GM19397 (cell line): ENCODE measurements around the gene HTR3E.
A peak's percentile ranks its signal among the peaks of the same experiment; 100 is the strongest.
"Not testable (repeated sequence)": the region's sequence is repeated elsewhere in the genome, so short reads cannot be mapped to it uniquely, and the experiment has no call there.

Experiments used
- ATAC-seq: cut with Tn5 transposase; IDR thresholded peaks from one replicate; pipeline ENCODE4 v1.9.1; 2021; ENCODE audit warnings: mild to moderate bottlenecking, moderate library complexity; ENCODE audit not compliant: unreplicated experiment

HTR3E gene

GRCh38 chr3:184110316-184110725 lies 13.5 kb downstream of the HTR3E start:
- ATAC-seq, result no peak

DNA sequence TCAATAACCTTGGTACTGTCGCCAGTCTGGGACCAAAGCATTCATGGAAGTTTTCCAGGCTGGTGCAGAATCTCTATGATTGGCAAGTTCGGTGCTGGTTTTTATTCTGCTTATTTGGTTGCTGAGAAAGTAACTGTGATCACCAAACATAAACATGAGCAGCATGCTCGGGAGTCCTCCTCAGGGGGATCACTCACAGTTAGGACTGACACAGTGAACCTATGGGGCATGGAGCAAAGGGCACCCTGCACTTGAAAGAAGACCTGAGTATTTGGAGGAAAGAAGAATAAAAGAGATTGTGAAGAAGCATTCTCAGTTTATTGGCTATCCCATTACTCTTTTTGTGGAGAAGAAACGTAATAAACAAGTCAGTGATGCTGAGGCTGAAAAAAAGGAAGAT lies 19.2 kb downstream of the HTR3E start:
- ATAC-seq, result no peak

DNA sequence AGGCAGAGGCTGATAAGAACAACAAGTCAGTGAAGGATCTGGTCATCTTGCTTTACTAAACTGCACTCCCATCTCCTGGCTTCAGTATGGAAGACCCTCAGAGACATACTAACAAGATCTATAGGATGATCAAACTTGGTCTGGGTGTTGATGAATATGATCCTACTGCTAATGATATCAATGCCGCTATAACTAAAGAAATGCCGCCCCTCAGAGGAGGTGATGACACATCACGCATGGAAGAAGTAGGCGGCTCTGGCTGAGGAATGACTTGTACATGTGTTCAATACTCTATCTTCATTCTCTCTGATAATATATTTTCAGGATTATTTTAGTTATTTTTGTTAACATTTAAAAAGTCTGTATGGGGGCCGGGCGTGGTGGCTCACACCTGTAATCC lies 20.8 kb downstream of the HTR3E start:
- ATAC-seq, result no peak

DNA sequence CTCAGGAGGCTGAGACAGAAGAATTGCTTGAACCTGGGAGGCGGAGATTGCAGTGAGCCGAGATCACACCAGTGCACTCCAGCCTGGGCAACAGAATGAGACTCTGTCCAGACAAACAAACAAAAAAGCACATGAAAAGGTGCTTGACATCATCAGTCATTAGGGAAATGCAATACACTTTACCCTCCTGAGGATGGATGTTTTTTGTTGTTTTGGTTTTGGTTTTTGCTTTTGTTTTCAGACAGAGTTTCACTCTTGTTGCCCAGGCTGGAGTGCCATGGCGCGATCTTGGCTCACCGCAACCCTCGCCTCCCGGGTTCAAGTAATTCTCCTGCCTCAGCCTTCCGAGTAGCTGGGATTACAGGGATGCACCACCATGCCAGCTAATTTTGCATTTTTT lies 24.2 kb downstream of the HTR3E start:
- ATAC-seq, result not testable (repeated sequence)

DNA sequence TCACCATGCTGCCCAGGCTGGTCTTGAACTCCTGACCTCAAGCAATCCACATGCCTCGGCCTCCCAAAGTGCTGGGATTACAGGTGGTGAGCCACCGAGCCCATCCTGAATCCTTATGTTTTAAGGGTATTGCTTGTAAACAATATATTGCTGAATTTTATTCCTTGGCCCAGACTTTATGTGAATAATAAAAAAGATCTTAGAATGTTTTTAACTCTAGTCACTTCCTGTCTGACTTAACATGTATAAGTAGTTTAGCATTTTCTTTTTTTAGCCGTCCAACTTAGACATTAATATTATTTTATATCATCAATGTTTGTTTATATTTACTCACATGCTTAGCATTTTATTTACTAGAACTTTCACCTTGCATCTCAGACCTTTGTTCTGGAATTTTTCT lies 29.1 kb downstream of the HTR3E start:
- no peak for ATAC-seq

DNA sequence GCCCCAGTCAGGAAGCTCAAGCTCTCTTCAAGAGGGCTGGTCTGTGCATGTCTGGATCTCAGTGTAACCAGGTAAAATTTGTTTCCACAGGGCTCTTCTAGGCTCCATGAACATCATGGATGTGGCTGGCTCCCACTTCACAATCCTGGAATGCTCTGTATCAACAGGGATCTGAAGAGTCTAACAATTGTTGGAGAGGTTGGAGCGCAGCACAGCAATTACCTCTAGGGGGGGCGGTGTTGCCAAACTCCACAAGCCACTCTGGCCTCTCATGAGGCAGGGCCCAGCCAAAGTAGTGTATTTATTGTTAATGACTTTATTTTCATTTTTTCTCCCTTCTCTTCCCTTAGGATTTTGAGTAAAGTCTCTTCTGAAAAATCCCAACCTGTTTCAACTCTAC lies 32.1 kb downstream of the HTR3E start:
- ATAC-seq, result no peak

DNA sequence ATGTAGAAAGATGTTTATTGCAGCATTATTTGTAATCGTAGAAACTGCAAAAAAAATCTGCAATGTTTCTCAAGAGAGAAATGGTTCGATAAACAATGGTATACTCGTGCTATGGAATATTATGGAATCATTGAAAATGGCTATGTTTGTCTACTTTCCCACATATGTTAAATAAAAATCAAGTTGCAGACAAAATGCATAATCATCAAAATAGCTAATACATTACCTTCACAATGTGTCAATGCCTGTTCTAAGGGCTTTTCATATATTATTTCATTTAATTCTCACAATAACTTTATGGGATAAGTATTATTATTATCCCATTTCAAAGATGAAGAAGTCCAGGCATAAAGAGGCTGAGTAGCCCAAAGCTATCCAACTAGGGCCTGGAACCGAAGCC lies 36.1 kb downstream of the HTR3E start:
- ATAC-seq, result no peak

- ATAC-seq, result no peak
Observed at GRCh38 chr3:184133840-184134745, 37.2 kb downstream of the HTR3E start.

GRCh38 chr3:184134746-184135148 lies 37.9 kb downstream of the HTR3E start:
- ATAC-seq, result no peak

DNA sequence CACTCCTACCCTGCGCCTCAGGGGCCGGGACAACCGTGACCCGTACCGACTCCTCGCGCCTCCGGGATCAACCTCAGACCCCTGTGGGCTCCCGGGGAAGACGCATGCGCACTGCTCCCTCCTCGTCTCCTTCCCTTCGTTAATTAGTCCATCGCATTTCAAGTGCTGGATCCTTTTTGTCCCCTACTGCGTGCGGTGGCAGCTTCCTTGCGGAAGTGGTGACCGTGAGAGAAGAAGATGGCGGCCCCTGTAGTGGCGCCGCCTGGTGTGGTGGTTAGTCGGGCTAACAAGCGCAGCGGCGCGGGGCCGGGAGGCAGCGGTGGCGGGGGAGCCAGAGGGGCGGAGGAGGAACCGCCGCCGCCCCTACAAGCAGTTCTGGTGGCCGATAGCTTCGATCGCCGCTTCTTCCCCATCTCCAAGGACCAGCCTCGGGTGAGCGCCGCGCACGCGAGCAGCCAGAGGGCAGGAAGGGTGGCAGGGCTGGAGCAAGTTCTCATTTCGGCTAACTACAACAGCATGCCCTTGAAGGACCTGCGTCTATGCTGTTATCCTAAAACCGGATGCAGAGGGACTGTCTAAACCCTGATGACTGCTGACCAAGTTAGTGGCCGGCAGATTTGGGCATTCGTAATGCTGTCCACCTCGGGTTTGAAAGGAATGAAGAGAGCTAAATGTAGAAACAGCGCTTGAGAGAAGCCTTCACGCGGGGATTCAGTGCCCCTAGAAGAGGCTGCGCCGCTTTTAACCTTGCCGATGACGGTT lies 38.5 kb downstream of the HTR3E start, which contains the start of gene EIF2B5:
EIF2B5 (plus strand) TSS at position 210 of the 762 bp plus-strand sequence; CDS start at position 238, 28 bp downstream.
- ATAC-seq, result peak; percentile 86

DNA sequence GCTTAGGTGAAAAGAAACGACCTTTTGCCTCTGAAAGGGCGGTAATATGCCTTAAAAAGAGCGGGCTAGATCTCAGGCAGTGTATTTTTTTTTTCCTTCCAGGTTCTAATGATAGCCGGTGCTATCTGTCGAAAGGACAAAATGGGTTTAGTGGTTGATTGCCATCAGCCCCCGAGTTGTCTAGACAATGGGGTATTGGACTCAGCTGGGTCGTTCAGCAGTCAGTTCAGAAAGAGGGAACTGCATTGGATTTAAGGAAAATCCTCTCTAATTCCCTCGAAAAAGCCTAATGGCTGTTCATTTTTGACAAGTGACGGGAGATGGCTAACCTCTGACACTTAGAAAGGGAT lies 39.0 kb downstream of the HTR3E start:
- peak; percentile 0 for ATAC-seq

DNA sequence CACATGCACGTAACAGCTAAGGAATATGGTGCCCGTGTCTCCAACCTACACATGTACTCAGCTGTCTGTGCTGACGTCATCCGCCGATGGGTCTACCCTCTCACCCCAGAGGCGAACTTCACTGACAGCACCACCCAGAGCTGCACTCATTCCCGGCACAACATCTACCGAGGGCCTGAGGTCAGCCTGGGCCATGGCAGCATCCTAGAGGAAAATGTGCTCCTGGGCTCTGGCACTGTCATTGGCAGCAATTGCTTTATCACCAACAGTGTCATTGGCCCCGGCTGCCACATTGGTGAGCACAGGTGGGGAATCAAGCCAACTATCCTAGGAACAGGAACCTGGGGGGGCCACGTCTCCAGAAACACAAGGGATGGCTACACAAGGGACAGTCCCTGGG lies 43.6 kb downstream of the HTR3E start:
- ATAC-seq, result no peak

- ATAC-seq, result no peak
Observed at GRCh38 chr3:184142199-184142598, 45.3 kb downstream of the HTR3E start.

DNA sequence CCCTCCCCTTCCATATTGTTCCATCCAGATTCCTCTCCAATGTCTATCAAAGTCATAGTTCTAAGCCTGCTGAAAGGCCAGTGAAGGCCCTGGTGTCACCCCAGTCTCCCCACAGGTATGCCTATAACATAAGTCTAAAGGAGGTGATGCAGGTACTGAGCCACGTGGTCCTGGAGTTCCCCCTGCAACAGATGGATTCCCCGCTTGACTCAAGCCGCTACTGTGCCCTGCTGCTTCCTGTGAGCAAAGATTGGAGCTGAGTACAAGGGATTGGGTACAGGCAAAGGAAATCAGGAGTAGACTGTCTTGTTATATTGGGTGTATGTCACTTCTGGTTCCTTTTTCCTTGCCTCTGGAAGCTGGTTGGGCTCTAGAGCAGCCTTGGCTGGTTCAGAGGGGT lies 46.5 kb downstream of the HTR3E start:
- no peak for ATAC-seq

DNA sequence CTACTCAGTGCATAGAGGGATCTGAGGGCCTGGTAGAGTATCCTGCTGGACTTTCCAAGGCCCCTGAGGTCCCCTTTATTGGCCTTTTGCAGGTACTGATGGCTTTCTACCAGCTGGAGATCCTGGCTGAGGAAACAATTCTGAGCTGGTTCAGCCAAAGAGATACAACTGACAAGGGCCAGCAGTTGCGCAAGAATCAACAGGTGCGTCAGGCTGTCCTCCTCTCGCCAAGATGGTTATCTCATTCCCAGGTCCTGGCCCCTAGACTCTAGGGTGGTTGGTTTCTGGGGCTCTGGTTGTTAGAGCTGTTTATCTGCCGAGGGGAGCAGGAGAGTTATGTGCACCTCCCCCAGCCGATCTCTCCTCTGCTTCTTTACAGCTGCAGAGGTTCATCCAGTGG lies 47.6 kb downstream of the HTR3E start:
- no peak for ATAC-seq

GRCh38 chr3:184145111-184145524 lies 48.3 kb downstream of the HTR3E start:
- ATAC-seq, result no peak

GRCh38 chr3:184145751-184146270 lies 48.9 kb downstream of the HTR3E start:
- no peak for ATAC-seq

DNA sequence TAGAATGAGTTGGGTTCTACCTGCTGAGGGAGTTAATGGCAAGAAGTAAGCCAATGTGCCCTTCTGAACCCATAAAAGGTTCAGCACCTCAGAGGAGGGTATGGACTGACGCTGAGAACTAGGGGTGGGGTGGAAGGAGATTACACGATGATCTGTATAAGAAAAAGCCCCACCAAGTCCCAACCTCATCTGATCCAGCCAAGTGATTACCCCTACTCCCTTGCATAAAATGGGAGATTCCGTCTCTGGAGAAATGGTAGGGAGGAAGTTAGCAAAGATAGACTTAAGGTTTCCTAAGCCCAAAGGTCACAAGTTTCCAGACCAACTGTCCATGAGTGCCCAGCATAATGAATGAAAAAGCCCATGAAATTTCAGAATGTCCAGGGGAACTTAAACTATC lies 51.2 kb downstream of the HTR3E start:
- ATAC-seq, result no peak

DNA sequence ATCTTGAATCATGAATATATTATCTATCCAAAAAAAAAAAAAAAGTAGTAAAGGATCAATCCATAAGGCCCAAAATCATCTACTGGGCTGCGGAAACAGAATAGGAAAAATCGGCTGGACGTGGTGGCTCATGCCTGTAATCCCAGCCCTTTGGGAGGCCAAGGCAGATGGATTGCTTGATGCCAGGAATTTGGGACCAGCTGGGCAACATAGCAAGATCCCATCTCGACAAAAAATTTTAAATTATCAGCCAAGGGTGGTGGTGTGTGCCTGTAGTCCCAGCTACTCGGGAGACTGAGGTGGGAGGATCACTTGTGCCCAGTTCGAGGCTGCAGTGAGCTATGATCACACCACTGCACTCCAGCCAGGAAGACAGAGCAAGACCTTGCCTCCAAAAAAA lies 52.3 kb downstream of the HTR3E start:
- no peak for ATAC-seq

DNA sequence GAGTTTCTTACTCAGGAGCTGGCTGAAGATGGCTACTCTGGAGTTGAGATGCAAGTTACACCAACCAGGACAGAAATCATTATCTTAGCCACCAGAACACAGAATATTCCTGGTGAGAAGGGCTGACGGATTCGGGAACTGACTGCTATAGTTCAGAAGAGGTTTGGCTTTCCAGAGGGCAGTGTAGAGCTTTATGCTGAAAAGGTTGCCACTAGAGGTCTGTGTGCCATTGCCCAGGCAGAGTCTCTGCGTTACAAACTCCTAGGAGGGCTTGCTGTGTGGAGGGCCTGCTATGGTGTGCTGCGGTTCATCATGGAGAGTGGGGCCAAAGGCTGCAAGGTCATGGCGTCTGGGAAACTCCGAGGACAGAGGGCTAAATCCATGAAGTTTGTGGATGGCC lies 52.9 kb downstream of the HTR3E start:
- not testable (repeated sequence) for ATAC-seq

GRCh38 chr3:184154885-184155643 lies 58.2 kb downstream of the HTR3E start, which contains the start of gene DVL3:
Gene DVL3 (plus strand): TSS chr3:184155377. CDS start chr3:184155636, 259 bp downstream.
- ATAC-seq, result peak; percentile 87
